OCI-LY3 (cell line): ENCODE measurements around the gene FN3K.
"Not testable (repeated sequence)": the region's sequence is repeated elsewhere in the genome, so short reads cannot be mapped to it uniquely, and the experiment has no call there.

Source experiments
- H2AFZ ChIP-seq: fragments of 200-600, 300-600 bp; shearing (Covaris generic); 2 replicates; pipeline ENCODE4 v1.6.0; 2014; ENCODE audit warnings: antibody characterized with exemption, low read depth, low read length
- H3K27ac ChIP-seq: fragments of 200-600, 300-600 bp; sonication (generic); 2 replicates; pipeline ENCODE4 v1.5.1; 2014; ENCODE audit warnings: mild to moderate bottlenecking, low read length, moderate library complexity, mixed read lengths
- H3K27me3 ChIP-seq: fragments of 200-600, 300-600 bp; sonication (generic); 2 replicates; pipeline ENCODE4 v1.6.1; 2014; ENCODE audit warnings: low read depth, low read length, mixed read lengths
- H3K36me3 ChIP-seq: fragments of 200-600, 300-600 bp; sonication (generic); replicated peaks from 2 replicates; pipeline ENCODE3; 2014; ENCODE audit warnings: low read depth, low read length, mixed read lengths
- H3K4me1 ChIP-seq: fragments of 300-600, 200-600 bp; sonication (generic); 2 replicates; pipeline ENCODE4 v1.6.1; 2014; ENCODE audit warnings: low read length, mixed read lengths
- H3K4me2 ChIP-seq: fragments of 200-600, 300-600 bp; sonication (generic); 2 replicates; pipeline ENCODE4 v1.6.1; 2014; ENCODE audit warnings: low read length, mixed read lengths
- H3K4me3 ChIP-seq: fragments of 300-600, 200-600 bp; sonication (generic); 2 replicates; pipeline ENCODE4 v1.5.1; 2014; ENCODE audit warnings: antibody characterized with exemption, mild to moderate bottlenecking, low read length, moderate library complexity
- H3K79me2 ChIP-seq: fragments of 300-600, 200-600 bp; shearing (Covaris generic); 2 replicates; pipeline ENCODE4 v1.6.1; 2014; ENCODE audit warnings: mild to moderate bottlenecking, low read length, mixed read lengths
- H3K9ac ChIP-seq: fragments of 300-600, 200-600 bp; shearing (Covaris generic); 2 replicates; pipeline ENCODE4 v1.6.0; 2014; ENCODE audit warnings: mild to moderate bottlenecking, low read length, moderate library complexity
- H3K9me3 ChIP-seq: fragments of 200-600, 300-600 bp; shearing (Covaris generic); 2 replicates; pipeline ENCODE4 v1.6.1; 2014; ENCODE audit warnings: low read length, mixed read lengths; ENCODE audit not compliant: insufficient read depth
- H4K20me1 ChIP-seq: fragments of 200-600, 300-600 bp; sonication (generic); 2 replicates; pipeline ENCODE4 v1.6.1; 2016; ENCODE audit warnings: low read length, mixed read lengths; ENCODE audit not compliant: insufficient read depth
- CTCF ChIP-seq: fragments of 200-600, 300-600 bp; sonication (generic); IDR thresholded peaks from 2 replicates; pipeline ENCODE4 v1.5.1; 2014; ENCODE audit warnings: antibody characterized with exemption, low read length, low read depth
- EZH2phosphoT487 ChIP-seq: fragments of 200-600 bp; shearing (Covaris generic); IDR thresholded peaks from 2 replicates; pipeline ENCODE4 v1.6.1; 2018; ENCODE audit warnings: antibody characterized with exemption, mixed run types, low read depth

FN3K gene

GRCh38 chr17:82775001-82775823, 39.8 kb downstream of the FN3K start:
- Histone ChIP-seq H4K20me1 (no peaks in the 10 kb centered on the region), H3K36me3 (peaks cover 17% of the 10 kb centered on the region), H3K9me3 (no peaks in the 10 kb centered on the region), H3K27ac (no peak overlapping the region), H2AFZ (no peak overlapping the region), H3K79me2 (no peaks in the 10 kb centered on the region), H3K4me1 (no peaks in the 10 kb centered on the region), H3K4me3 (no peak overlapping the region), H3K27me3 (no peaks in the 10 kb centered on the region), H3K9ac (no peak overlapping the region), H3K4me2 (peak overlapping the region; percentile 6)
- TF ChIP-seq CTCF: peak; percentile 78
- no peak for TF ChIP-seq EZH2phosphoT487

DNA sequence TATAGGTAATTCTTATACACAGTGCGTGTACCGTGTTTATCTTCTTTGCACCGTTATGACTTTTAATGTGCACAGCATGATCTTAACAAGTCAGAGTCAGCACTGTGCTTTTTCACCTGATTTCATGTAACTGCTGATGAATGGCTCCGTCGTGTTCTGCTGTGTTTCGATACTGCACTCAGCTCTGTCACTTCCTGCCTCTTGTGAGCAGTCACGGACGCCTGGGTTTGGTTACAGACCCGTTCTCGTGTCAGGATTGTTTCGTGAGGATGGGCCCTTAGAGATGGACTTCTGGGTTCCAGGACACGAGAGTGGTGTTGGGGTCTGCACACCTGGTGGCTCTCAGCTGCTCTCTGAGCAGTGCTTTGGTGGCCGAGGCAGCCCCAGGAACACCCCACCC, 41.0 kb downstream of the FN3K start:
- TF ChIP-seq EZH2phosphoT487 (no peak), CTCF (no peak)
- H3K36me3 ChIP-seq: peaks cover 17% of the 10 kb centered on the region
- no peak overlapping the region for H2AFZ ChIP-seq
- H3K9me3 ChIP-seq: no peaks in the 10 kb centered on the region
- no peaks in the 10 kb centered on the region for H3K79me2 ChIP-seq
- H3K4me1 ChIP-seq: no peaks in the 10 kb centered on the region
- H3K27me3 ChIP-seq: no peaks in the 10 kb centered on the region
- H3K9ac ChIP-seq: no peak overlapping the region
- no peak overlapping the region for H3K27ac ChIP-seq
- no peaks in the 10 kb centered on the region; the same call in 1 of the 2 replicates for H4K20me1 ChIP-seq
- H3K4me2 ChIP-seq: no peak overlapping the region
- no peak overlapping the region for H3K4me3 ChIP-seq

DNA sequence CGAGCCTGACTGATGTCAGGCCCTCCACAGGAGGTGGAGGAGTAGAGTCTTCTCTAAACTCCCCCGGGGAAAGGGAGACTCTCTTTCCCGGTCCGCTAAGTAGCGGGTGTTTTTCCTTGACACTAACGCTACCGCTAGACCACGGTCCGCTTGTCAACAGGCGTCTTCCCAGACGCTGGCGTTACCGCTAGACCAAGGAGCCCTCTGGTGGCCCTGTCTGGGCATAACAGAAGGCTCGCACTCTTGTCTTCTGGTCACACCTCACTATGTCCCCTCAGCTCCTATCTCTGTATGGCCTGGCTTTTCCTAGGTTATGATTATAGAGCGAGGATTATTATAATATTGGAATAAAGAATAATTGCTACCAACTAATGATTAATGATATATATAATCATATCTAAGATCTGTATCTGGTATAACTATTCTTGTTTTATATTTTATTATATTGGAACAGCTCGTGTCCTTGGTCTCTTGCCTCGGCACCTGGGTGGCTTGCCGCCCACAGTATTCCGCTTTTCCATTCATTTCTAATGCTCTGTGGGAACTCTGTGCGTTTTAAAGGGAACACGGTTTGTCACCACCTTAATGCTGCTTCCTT, 42.5 kb downstream of the FN3K start:
- not testable (repeated sequence) for H3K27me3 ChIP-seq, H3K27ac ChIP-seq, H3K4me2 ChIP-seq, H3K36me3 ChIP-seq, H4K20me1 ChIP-seq, H3K4me3 ChIP-seq, H3K9me3 ChIP-seq, H2AFZ ChIP-seq, H3K9ac ChIP-seq, H3K79me2 ChIP-seq, H3K4me1 ChIP-seq

DNA sequence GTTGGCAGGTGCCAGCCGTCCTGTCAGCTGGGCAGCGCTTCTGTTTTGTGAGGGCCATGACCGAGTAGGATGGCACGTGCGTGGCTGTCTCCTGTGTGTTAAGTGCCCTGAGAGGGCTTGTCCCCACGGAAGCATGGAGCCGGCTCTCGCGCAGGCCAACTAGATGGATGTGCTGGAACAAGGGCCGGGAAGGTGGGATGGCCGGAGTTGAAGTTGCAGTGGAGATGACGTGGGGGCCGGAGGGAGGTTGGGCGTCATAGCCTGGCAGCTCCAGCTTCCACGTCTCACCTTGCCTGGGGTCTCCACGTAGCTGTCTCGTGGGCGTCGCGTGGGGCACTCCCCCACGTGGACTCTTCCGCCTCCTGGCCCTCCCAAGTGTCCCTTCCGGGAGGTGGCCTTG, 44.1 kb downstream of the FN3K start:
- Histone ChIP-seq H3K79me2 (no peaks in the 10 kb centered on the region), H3K27ac (no peak overlapping the region), H3K27me3 (no peaks in the 10 kb centered on the region), H3K36me3 (peaks cover 15% of the 10 kb centered on the region), H3K4me3 (no peak overlapping the region), H3K9me3 (no peaks in the 10 kb centered on the region), H3K4me2 (no peak overlapping the region), H3K4me1 (peaks cover 3% of the 10 kb centered on the region; the same call in 1 of the 2 replicates), H4K20me1 (peaks cover 4% of the 10 kb centered on the region; the same call in 1 of the 2 replicates), H2AFZ (no peak overlapping the region), H3K9ac (no peak overlapping the region)
- TF ChIP-seq CTCF (no peak), EZH2phosphoT487 (no peak)
